Measurements from ENCODE around the gene LMF1.

The LMF1 gene

GRCh38 chr16:813204-813915 is 157.4 kb downstream of the LMF1 start:
- peak; percentile 83 for DNase-seq (ENCODE audit: low spot score)

- DNase-seq (ENCODE audit: low spot score): no peak
Measured at GRCh38 chr16:808085-808386, 162.7 kb downstream of the LMF1 start.

GRCh38 chr16:807347-808084 is 163.3 kb downstream of the LMF1 start:
- peak; percentile 98 for DNase-seq (ENCODE audit: low spot score)

DNA sequence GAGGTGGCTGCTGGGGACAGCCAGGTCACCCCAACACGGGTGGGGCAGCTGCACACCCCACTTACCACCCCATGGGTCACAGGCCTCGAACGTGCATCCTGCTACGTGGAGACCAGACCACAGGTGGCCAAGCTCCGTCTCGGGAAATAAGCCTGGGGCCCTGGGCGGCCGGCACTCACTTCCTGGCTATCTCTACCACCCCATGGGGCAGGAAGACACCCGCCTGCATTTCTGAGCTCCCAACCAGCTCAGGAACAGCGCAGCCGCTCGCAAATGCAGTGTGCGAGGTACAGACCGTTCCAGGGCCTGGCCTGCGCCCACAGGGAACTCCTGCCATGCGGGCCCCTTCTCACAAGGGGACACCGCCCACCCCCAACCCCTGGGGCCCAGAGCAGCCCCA is 165.3 kb downstream of the LMF1 start:
- DNase-seq (ENCODE audit: low spot score): no peak

DNA sequence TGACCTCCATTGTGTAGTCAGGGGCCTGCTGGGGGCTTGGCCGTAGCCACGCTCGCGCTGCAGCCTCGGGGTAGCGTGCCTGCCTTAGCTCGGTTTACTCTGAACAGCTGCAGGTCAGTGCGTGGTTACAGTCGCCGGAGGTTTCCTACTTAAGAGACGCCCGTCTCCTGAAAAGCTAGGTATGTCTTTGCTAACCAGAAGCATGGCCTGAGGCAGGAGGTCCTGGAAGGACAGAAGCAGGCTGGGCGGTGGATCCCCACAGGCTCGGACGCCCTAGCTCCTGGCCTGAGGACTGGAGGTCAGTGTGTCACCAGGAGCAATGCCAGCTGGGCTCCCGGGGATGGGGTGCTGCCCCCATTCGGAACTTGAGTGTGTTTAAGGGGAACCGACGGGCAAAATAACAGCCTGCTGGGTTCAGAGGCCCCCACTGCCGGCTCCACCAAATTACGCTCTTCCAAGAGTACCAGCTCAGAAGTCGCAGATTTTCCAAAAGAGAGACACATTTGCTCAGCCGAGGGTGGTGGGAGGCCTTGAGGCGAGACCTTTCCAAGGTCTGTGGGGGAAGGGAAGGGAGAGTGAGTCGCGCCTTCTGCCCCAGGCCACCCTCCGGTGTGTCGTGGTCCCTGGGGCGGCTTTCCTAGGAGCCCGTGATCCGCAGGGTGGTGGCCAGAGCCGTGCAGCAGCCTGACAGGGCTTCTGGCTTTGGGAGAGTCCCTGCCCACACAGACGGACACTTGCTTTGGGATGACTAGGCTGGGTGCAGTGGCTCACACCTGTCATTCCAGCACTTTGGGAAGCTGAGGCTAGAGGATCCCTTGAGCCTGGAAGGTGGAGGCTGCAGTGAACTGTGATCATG is 166.4 kb downstream of the LMF1 start:
- DNase-seq (ENCODE audit: low spot score): peak; percentile 6

GRCh38 chr16:803754-804080 is 167.1 kb downstream of the LMF1 start:
- no peak for DNase-seq (ENCODE audit: low spot score)

Data from iPS-NIHi11 (cell line).